HEK293 (cell line): ENCODE measurements around the gene MAGOH.

Experiments
- CTCF ChIA-PET: fragments of 350-600 bp; formaldehyde crosslinking; extraction: SDS; loops from one replicate; lab custom pipeline; 2021; ENCODE audit warnings: antibody characterized with exemption; lab: Yijun Ruan, JAX
- POLR2A ChIA-PET: fragments of 300-600 bp; formaldehyde crosslinking; extraction: SDS; loops from one replicate; lab custom pipeline; 2020; ENCODE audit warnings: antibody characterized with exemption, inconsistent platforms; lab: Yijun Ruan, JAX
- H3K27ac ChIP-seq: fragments of 200-500 bp; sonication (Bioruptor generic); 2 replicates; pipeline ENCODE4 v1.5.1; 2014; ENCODE audit warnings: low read depth, low read length, control low read depth, inconsistent platforms; ENCODE audit errors: extremely low read depth
- H3K36me3 ChIP-seq, 2 experiments: fragments of 200-500 bp in 1 of 2; sonication (Bioruptor generic) in 1 of 2; 1 replicate in 1 of 2; 2 replicates in 1 of 2; pipeline ENCODE4 v1.5.1; 2014 to 2017; ENCODE audit warnings: inconsistent platforms in 2 of 2, low read length in 2 of 2; ENCODE audit not compliant: control insufficient read depth in 2 of 2, insufficient read depth in 1 of 2
- H3K4me1 ChIP-seq: fragments of 200-500 bp; sonication (Bioruptor generic); 2 replicates; pipeline ENCODE4 v1.5.1; 2014; ENCODE audit warnings: mild to moderate bottlenecking, low read length, inconsistent platforms; ENCODE audit not compliant: control insufficient read depth, insufficient read depth
- H3K4me3 ChIP-seq: 2 replicates; pipeline ENCODE4 v1.5.1; 2011; ENCODE audit warnings: low read depth, mild to moderate bottlenecking, control low read depth, low read length, moderate library complexity
- H3K9me3 ChIP-seq: fragments of 200-500 bp; sonication (Bioruptor generic); 2 replicates; pipeline ENCODE4 v1.5.1; 2014; ENCODE audit warnings: low read depth, low read length, inconsistent platforms; ENCODE audit not compliant: control insufficient read depth, insufficient read depth
- BCL11A ChIP-seq: fragments of 450-650 bp; formaldehyde crosslinking; IDR thresholded peaks from 2 replicates; pipeline ENCODE4 v1.5.1; 2016; ENCODE audit warnings: low read depth, missing biosample characterization, missing genetic modification characterization
- OSR2 ChIP-seq: fragments of 450-650 bp; formaldehyde crosslinking; IDR thresholded peaks from 2 replicates; pipeline ENCODE4 v1.5.1; 2016; ENCODE audit warnings: missing biosample characterization, missing genetic modification characterization
- REST ChIP-seq: fragments of 450-650 bp; formaldehyde crosslinking; IDR thresholded peaks from 2 replicates; pipeline ENCODE4 v1.5.1; 2016; ENCODE audit warnings: missing biosample characterization, missing genetic modification characterization
- SP3 ChIP-seq: fragments of 450-650 bp; formaldehyde crosslinking; IDR thresholded peaks from 2 replicates; pipeline ENCODE4 v1.5.1; 2016; ENCODE audit warnings: missing biosample characterization, missing genetic modification characterization
- TRIM28 ChIP-seq: IDR thresholded peaks from 2 replicates; pipeline ENCODE4 v1.6.1; 2011; ENCODE audit warnings: low read length, control low read depth, borderline replicate concordance
- YY2 ChIP-seq: fragments of 450-650 bp; formaldehyde crosslinking; IDR thresholded peaks from 2 replicates; pipeline ENCODE4 v1.5.1; 2016; ENCODE audit warnings: missing biosample characterization, missing genetic modification characterization
- ZBTB8A ChIP-seq: fragments of 450-650 bp; formaldehyde crosslinking; IDR thresholded peaks from 2 replicates; pipeline ENCODE4 v1.5.1; 2016; ENCODE audit warnings: missing biosample characterization, missing genetic modification characterization
- ZNF112 ChIP-seq: fragments of 450-650 bp; formaldehyde crosslinking; IDR thresholded peaks from 2 replicates; pipeline ENCODE4 v1.5.0; 2017; ENCODE audit warnings: missing biosample characterization, missing genetic modification characterization
- ZNF138 ChIP-seq: fragments of 450-650 bp; formaldehyde crosslinking; IDR thresholded peaks from 2 replicates; pipeline ENCODE4 v1.5.1; 2016; ENCODE audit warnings: missing biosample characterization, missing genetic modification characterization, borderline replicate concordance
- ZNF155 ChIP-seq: fragments of 450-650 bp; formaldehyde crosslinking; IDR thresholded peaks from 2 replicates; pipeline ENCODE4 v1.5.1; 2016; ENCODE audit warnings: missing biosample characterization, missing genetic modification characterization
- ZNF16 ChIP-seq: fragments of 450-650 bp; formaldehyde crosslinking; IDR thresholded peaks from 2 replicates; pipeline ENCODE4 v1.5.1; 2016; ENCODE audit warnings: low read depth, missing biosample characterization, missing genetic modification characterization
- ZNF202 ChIP-seq: fragments of 450-650 bp; formaldehyde crosslinking; IDR thresholded peaks from 2 replicates; pipeline ENCODE4 v1.5.1; 2016; ENCODE audit warnings: missing biosample characterization, missing genetic modification characterization, borderline replicate concordance
- ZNF362 ChIP-seq: fragments of 450-650 bp; formaldehyde crosslinking; IDR thresholded peaks from 2 replicates; pipeline ENCODE4 v1.5.1; 2016; ENCODE audit warnings: missing biosample characterization, missing genetic modification characterization
- ZNF585B ChIP-seq: fragments of 450-650 bp; formaldehyde crosslinking; IDR thresholded peaks from 2 replicates; pipeline ENCODE4 v1.5.1; 2016; ENCODE audit warnings: missing biosample characterization, missing genetic modification characterization
- ZNF624 ChIP-seq: fragments of 450-650 bp; formaldehyde crosslinking; IDR thresholded peaks from 2 replicates; pipeline ENCODE4 v1.5.1; 2017; ENCODE audit warnings: missing biosample characterization, missing genetic modification characterization
- ZNF701 ChIP-seq: fragments of 450-650 bp; formaldehyde crosslinking; IDR thresholded peaks from 2 replicates; pipeline ENCODE4 v1.5.1; 2016; ENCODE audit warnings: missing biosample characterization, missing genetic modification characterization
- ZNF704 ChIP-seq: fragments of 450-650 bp; formaldehyde crosslinking; IDR thresholded peaks from 2 replicates; pipeline ENCODE4 v1.5.1; 2016; ENCODE audit warnings: missing biosample characterization, missing genetic modification characterization
- ZNF76 ChIP-seq: fragments of 450-650 bp; formaldehyde crosslinking; IDR thresholded peaks from 2 replicates; pipeline ENCODE4; 2016; ENCODE audit warnings: low read depth, missing biosample characterization, missing genetic modification characterization, borderline replicate concordance
- ZNF776 ChIP-seq: fragments of 450-650 bp; formaldehyde crosslinking; IDR thresholded peaks from 2 replicates; pipeline ENCODE4 v1.5.0; 2017; ENCODE audit warnings: missing biosample characterization, missing genetic modification characterization, borderline replicate concordance
- ZNF791 ChIP-seq: fragments of 450-650 bp; formaldehyde crosslinking; IDR thresholded peaks from 2 replicates; pipeline ENCODE4 v1.5.1; 2016; ENCODE audit warnings: missing biosample characterization, missing genetic modification characterization
- TF ChIP-seq, protein P1 (sequence below): fragments of 450-650 bp; formaldehyde crosslinking; IDR thresholded peaks from 2 replicates; pipeline ENCODE4 v1.5.1; 2016; ENCODE audit warnings: missing biosample characterization, missing genetic modification characterization
- TF ChIP-seq, protein P2 (sequence below): fragments of 450-650 bp; formaldehyde crosslinking; IDR thresholded peaks from 2 replicates; pipeline ENCODE4 v1.5.1; 2016; ENCODE audit warnings: missing biosample characterization, missing genetic modification characterization
- TF ChIP-seq, protein P3 (sequence below): fragments of 450-650 bp; formaldehyde crosslinking; IDR thresholded peaks from 2 replicates; pipeline ENCODE4 v1.5.1; 2016; ENCODE audit warnings: missing biosample characterization, missing genetic modification characterization

Gene MAGOH

DNA sequence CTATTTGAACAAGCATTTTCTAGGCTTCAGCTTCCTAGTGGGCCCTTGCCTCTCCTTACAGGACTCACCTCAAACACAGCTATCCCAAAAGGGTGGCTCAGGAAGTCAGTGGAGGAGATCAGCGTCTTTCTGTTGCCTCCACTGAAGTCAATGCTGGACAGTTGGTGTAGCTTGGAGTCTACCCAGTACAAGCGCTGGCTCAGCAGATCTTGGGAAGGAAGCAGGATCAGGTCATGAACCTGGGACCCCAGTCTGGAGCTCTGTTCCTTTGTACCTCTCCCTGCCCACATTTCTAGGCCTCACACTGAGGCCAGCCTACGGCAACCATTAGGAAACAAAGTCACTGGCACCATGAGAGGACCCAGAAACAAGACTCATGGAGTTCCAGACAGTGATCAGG, 23.7 kb upstream of the MAGOH start:
- Histone ChIP-seq H3K36me3 (peaks cover 6 to 81% of the 10 kb centered on the region in 2 experiments; a peak in 1 of 3 replicates), H3K27ac (no peak overlapping the region), H3K4me1 (no peaks in the 10 kb centered on the region), H3K9me3 (no peaks in the 10 kb centered on the region), H3K4me3 (no peak overlapping the region)
- CTCF ChIA-PET: interaction anchor here (0.6 kb wide), 1 partner anchor 21 kb away, joined by 3 read pairs; no protein-coding TSS in a partner anchor
- POLR2A ChIA-PET: no interaction called here
- TF ChIP-seq BCL11A (tag by site-specific recombination): no peak
- TF ChIP-seq, all 188 proteins: peak for 0

DNA sequence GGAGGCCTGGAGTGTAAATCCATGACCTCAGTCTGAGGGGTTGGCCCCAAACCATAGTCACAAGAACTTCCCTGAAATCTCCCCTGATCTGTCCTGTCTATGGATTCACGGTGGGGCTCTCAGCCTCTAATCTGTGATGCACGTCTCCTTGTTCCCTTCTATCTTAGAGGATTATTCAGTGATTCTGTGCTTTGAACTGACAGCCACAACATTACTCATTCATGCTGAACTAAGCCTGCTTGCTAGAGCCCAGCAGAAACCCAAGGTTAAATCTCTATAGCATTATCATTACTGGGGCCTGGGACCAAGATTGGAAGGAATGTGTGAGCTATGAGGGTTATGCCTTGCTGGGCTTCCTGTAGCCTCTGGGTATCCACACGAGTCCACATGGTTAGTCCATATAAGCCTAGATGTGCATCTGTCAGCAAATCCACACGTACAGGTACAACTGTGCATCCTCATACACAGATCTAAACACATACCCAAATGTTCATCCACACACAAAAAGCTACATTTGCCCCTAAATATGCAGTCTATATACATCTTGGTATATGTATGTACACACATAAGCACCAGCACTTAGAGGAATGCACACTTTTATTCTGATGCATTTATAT, 22.4 kb upstream of the MAGOH start:
- no peak overlapping the region for H3K27ac ChIP-seq
- H3K4me1 ChIP-seq: no peaks in the 10 kb centered on the region
- no peak overlapping the region for H3K4me3 ChIP-seq
- TF ChIP-seq ZBTB8A (no peak), ZNF362 (tag by site-specific recombination) (no peak), ZNF202 (no peak), ZNF791 (no peak), ZNF585B (no peak)
- H3K36me3 ChIP-seq: peaks cover 6 to 82% of the 10 kb centered on the region in 2 experiments; a peak in 1 of 3 replicates
- H3K9me3 ChIP-seq: no peaks in the 10 kb centered on the region
- POLR2A ChIA-PET: no interaction called here
- CTCF ChIA-PET: interaction anchor here (2.1 kb wide), 1 partner anchor 132 kb away, joined by 6 read pairs; no protein-coding TSS in a partner anchor

GRCh38 chr1:53259932-53260331, 21.6 kb upstream of the MAGOH start:
- H3K36me3 ChIP-seq: peaks cover 6 to 82% of the 10 kb centered on the region in 2 experiments; a peak in 1 of 3 replicates
- H3K4me3 ChIP-seq: no peak overlapping the region
- H3K27ac ChIP-seq: no peak overlapping the region
- H3K9me3 ChIP-seq: no peaks in the 10 kb centered on the region
- no peaks in the 10 kb centered on the region for H3K4me1 ChIP-seq
- ChIA-PET CTCF (interaction anchor here (2.1 kb wide), 1 partner anchor 133 kb away, joined by 6 read pairs; no protein-coding TSS in a partner anchor), POLR2A (no interaction called here)
- TF ChIP-seq ZNF76 (tag by site-specific recombination) (no peak), OSR2 (tag by site-specific recombination) (no peak), ZNF704 (tag by site-specific recombination) (no peak), ZNF155 (tag by site-specific recombination) (no peak), SP3 (tag by site-specific recombination) (no peak), ZNF701 (no peak), TRIM28 (no peak), ZNF138 (tag by site-specific recombination) (no peak), REST (tag by site-specific recombination) (no peak), ZNF624 (no peak), ZNF16 (no peak), YY2 (tag by site-specific recombination) (no peak), ZNF112 (tag by site-specific recombination) (no peak), ZNF776 (tag by site-specific recombination) (no peak)
- TF ChIP-seq, protein P1, sequence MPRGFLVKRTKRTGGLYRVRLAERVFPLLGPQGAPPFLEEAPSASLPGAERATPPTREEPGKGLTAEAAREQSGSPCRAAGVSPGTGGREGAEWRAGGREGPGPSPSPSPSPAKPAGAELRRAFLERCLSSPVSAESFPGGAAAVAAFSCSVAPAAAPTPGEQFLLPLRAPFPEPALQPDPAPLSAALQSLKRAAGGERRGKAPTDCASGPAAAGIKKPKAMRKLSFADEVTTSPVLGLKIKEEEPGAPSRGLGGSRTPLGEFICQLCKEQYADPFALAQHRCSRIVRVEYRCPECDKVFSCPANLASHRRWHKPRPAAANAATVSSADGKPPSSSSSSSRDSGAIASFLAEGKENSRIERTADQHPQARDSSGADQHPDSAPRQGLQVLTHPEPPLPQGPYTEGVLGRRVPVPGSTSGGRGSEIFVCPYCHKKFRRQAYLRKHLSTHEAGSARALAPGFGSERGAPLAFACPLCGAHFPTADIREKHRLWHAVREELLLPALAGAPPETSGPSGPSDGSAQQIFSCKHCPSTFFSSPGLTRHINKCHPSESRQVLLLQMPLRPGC: no peak
- TF ChIP-seq, protein P2, sequence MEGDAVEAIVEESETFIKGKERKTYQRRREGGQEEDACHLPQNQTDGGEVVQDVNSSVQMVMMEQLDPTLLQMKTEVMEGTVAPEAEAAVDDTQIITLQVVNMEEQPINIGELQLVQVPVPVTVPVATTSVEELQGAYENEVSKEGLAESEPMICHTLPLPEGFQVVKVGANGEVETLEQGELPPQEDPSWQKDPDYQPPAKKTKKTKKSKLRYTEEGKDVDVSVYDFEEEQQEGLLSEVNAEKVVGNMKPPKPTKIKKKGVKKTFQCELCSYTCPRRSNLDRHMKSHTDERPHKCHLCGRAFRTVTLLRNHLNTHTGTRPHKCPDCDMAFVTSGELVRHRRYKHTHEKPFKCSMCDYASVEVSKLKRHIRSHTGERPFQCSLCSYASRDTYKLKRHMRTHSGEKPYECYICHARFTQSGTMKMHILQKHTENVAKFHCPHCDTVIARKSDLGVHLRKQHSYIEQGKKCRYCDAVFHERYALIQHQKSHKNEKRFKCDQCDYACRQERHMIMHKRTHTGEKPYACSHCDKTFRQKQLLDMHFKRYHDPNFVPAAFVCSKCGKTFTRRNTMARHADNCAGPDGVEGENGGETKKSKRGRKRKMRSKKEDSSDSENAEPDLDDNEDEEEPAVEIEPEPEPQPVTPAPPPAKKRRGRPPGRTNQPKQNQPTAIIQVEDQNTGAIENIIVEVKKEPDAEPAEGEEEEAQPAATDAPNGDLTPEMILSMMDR (tag by site-specific recombination): no peak
- TF ChIP-seq, protein P3, sequence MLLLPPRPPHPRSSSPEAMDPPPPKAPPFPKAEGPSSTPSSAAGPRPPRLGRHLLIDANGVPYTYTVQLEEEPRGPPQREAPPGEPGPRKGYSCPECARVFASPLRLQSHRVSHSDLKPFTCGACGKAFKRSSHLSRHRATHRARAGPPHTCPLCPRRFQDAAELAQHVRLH (tag by site-specific recombination): no peak
